Hematopoietic multipotent progenitor cell treated with erythropoietin and hydrocortisone succinate and interleukin-3 and kit ligand, for 17 days (in vitro differentiated cells): ENCODE results near the gene ARHGAP36.

Experiments
- DNase-seq: peaks from one replicate; pipeline ENCODE4 v3.0.0-alpha.2; 2015; ENCODE audit warnings: low spot score

Gene ARHGAP36

DNA sequence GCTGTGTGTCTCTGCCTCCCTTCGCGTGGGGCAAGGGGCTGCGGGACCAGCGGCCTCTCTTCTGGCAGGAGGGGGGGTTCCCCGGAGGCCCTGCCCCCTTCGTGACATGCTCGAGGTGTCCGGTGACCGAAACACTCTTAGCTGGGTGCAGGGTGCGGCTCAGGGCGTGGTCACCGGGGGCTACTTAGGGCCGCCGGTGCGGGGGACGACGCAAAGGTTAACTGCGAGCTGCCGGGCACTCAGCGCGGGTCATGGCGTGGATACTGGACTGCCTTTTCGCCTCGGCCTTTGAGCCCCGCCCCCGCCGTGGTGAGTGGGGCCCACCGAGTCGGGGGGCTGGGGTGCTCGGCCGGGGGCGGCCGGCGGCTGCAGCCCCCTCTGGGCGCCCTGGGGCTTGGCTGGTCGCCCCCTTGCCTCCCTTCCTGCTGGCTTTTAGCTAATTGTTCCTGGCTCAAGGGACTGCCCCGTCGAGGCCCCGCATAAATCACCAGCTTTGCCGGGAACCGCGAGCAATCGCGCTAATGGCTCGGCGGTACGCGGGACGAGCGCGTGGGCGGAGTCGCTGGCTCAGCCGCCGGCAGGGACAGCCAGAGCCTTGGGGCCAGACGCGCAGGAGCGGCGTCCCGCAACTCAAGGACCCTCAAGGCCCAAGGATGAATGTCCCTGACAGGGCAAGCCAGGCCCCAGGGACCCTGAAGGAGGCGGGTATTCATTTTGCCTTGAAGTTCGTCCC, at the start of gene ARHGAP36:
ARHGAP36 (plus strand) TSS at position 211 of the 733 bp plus-strand sequence. CDS start 23,320 bp downstream, outside the sequence.
- no peak for DNase-seq

- DNase-seq = no peak
These were observed 48.0 kb upstream of the ARHGAP36 start for GRCh38 chrX:131010186-131010585.

DNA sequence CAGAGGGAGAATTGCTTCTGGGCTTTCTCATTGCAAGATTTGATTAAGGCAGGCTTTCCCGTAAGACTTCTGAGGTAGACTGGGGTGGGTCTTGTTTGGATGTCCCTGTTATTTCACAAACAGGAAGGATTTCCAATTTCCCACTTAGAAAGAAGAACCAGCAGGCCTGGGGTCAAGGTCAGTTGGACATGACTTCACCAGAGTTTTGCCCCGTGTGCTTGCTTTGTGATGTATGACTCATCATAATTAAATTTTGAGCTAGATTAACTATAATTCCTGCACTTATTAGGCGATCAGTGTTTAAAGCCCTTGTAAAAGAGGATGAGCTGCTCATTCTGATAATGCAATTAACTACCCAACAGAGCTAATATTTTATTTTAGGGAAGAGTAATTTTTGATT, 32.8 kb upstream of the ARHGAP36 start:
- no peak for DNase-seq

DNA sequence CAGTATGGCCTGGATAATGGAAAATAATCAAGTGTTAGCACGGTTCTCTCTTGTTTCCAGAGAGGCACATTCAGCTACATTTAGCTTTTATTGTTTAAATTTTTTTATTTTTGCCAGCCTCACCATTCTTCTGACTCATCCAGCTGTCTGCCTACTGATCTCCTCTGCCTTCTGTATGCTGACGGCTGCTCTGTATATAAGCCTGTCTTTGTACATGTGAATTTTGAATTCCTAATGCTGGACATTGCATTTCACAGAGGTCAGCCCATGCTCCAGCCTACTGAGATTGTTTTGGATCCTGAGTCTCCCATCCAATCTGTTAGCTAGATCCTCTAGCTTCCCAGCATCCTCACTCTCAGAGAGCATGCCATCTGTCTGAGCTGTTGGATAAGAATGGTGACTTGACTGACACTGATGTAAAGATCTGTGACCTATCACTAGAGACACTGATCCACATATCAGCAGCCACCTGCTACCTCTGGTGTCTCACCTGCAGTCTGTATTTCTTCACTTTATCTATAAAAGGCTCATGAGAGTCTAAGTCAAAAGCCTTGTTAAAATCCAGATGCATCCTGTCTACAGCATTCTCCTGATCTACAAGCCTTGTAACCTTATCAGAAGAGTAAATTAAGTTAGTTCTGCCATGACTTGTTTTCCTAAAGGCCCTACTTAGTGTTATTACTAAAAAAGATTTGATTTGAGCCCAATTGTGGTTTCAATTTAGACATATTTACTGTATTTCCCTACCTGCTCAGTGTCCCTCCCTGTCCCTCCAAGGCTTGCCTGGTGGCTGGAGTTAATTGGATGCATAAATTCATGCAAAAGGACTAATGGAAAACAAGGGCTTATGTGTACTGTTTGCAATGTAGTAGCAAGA, 25.6 kb upstream of the ARHGAP36 start:
- DNase-seq = no peak

DNA sequence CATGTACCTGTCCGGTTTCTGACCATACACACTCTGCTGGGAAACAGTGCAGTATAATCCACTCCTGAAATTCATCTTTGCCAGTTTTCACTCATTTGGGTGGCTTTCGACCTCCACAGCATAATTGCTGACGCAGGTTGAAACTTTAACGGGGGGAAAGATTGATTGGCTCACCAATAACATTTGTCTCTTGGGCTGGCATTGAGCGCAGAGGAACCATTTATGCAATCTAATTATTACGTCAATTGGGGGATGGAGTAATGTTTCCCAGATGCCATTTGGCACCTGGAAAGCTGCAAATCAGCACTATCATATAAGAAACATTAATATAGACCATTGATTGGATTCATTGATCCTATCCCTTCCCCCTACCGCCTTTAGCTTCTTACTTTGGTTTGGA, 24.1 kb upstream of the ARHGAP36 start:
- DNase-seq = no peak

DNA sequence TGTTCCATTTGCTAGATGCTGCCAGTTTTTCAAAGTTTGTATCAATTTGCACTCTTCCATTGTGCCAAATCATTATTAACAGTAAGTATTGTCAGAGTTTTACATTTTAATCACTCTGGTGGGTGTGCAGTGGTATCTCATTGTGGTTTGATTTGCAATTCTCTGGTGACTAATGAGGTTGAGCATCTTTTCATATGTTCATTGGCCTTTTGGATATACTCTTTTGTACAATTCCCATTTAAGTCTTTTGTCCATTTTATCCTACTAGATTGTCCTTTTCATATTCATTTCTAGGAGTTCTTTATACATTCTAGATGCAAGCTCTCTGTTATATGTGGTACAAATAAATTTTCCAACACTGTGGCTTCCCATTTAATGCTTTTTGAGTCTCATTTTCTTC, 17.4 kb upstream of the ARHGAP36 start:
- no peak for DNase-seq

- DNase-seq = no peak
These were observed 16.5 kb upstream of the ARHGAP36 start for GRCh38 chrX:131041667-131042066.

- no peak for DNase-seq
These were observed 12.4 kb upstream of the ARHGAP36 start for GRCh38 chrX:131045726-131046125.

DNA sequence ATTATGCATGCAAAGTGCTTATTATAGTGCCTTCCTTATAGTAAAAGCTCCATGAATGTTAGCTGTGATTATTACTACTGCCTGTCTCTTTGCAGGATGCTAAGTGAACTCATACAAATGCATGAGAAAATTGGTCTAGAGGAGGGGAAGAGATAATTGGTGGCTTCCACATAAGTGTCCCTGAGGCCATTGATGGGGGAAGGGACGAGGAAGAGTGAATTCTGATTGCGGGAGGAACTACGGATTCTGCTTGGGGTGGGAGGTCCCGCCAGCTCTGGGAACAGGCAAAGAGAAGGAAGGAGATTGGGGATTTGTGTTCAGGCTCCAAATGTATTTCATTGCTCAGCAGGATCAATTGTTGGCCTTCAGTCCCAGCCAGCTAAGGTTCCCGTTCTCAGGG, 11.6 kb upstream of the ARHGAP36 start:
- no peak for DNase-seq

DNA sequence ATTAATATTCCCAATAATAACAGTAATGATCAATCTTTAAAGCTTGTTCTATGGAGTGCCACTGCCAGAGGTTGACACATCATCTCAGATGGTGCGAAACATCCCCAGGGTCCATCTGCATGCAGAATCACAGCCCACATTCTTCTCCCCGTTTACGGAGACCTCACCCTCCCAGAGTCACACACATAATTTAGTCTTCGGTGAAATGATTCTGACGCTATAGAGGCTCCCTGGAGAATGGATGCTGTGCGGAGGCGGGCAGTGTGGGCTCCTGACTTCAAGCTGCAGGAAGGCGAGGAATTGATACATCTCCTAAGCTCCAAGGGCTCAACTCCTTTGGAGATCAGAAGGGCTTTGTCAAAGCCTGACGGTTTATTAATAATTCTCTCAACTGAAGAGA, 11.0 kb upstream of the ARHGAP36 start:
- DNase-seq = no peak

- no peak for DNase-seq
These were observed 5.1 kb upstream of the ARHGAP36 start for GRCh38 chrX:131053076-131053475.

- no peak for DNase-seq
These were observed 3.2 kb upstream of the ARHGAP36 start for GRCh38 chrX:131054906-131055305.

- no peak for DNase-seq
These were observed 440 bp upstream of the ARHGAP36 start for GRCh38 chrX:131057706-131058105.

DNA sequence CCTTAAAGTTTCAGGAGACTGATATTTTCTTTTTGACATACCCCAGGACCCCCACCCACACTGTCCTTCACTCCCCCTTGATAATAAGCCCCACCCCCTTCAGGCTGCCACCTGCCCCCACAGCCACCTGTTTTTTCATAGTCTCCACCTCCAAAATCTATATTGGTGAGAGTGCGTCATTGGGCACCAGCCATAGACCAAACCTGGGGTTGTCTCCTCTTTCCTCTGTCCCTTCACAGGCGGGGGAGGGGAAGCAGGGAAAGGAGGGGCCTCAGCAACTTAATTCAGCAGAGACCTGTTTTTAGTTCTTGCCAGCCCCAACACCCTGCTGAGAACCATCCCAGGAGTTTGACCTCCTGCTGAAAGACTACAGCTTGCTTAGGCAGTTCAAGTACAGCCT, 1.1 kb downstream of the ARHGAP36 start:
- no peak for DNase-seq

- DNase-seq = no peak
These were observed 2.0 kb downstream of the ARHGAP36 start for GRCh38 chrX:131060147-131060546.

- no peak for DNase-seq
These were observed 3.2 kb downstream of the ARHGAP36 start for GRCh38 chrX:131061306-131061705.

GRCh38 chrX:131063613-131064012, 5.5 kb downstream of the ARHGAP36 start:
- no peak for DNase-seq

DNA sequence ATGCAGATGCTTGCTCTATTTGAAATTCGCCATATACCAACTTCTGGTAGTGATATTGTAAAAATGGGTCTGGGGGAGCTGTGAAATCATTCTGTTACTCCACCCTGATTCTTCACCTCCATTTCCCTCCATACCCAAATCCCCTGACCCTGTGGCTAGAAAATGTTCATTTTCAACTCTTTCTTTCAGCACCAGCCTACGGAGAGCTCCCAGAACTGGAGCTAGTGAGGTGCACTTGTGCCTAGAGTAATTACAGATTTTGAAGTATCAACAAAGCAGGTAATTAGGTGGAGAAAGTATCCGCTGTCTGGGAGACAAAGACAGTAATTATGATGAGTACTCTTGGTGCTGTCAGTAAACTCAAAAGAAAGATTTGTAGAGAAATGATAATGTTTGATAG, 8.1 kb downstream of the ARHGAP36 start:
- no peak for DNase-seq

GRCh38 chrX:131067216-131067615, 9.1 kb downstream of the ARHGAP36 start:
- no peak for DNase-seq

DNA sequence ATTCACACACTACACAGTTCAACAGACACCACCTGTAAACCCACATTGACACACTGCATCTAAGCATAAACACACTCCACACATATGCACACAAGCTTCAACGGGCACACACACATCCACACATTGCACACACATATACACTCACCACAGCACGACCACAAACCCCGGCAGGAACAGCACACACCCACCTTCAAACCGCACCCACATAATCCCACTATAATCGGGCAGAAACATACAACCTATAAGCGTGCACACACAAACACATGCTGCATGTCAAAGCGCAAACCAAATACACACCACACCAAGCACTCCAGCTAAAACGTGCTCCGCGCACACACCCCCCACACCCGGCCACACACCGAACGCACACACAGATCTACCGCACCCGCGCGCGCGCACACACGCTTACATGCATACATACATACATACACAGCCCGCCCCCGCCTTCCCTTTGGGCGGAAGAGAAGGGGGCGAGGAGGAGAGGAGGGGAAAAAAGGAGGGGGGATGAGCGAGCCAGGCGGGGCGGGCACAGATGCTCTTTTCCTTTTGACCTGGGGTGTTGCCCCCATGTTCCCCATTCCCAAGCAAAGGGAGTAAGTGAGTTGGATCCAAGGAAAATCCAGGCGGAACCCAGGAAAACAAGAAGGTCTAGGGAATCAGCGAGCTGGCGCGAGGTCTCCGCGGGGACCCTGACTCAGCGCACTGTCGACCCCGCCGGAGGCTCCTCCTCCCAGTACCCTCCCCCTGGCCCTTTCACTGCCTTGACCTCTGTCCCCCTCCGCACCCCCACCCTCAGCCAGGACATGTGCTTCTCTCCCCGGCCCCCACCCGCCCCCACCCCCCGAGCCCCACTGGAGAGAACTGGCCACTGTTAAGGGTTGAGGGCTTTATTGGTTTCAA, 9.9 kb downstream of the ARHGAP36 start:
- DNase-seq = no peak

GRCh38 chrX:131068945-131069719, 11.0 kb downstream of the ARHGAP36 start:
- DNase-seq = no peak
